ENCODE measurements around the gene IDI1.

IDI1 gene

GRCh38 chr10:1044964-1045363 lies 4.0 kb downstream of the IDI1 start:
- Histone ChIP-seq H2AFZ (ENCODE audit: low read depth) (no peak overlapping the region), H3K36me3 (ENCODE audit: insufficient read depth) (peaks cover 32% of the 10 kb centered on the region; the same call in 1 of the 2 replicates), H4K20me1 (ENCODE audit: insufficient read depth) (0 out of 2 replicates have a peak, but pooled peaks cover 8% of the 10 kb centered on the region), H3K27me3 (ENCODE audit: insufficient read depth, low read depth) (no peaks in the 10 kb centered on the region), H3K27ac (no peak overlapping the region), H3K79me2 (ENCODE audit: insufficient read depth, low read depth) (peaks cover 41% of the 10 kb centered on the region), H3K9ac (no peak overlapping the region), H3K4me2 (no peak overlapping the region), H3K4me1 (ENCODE audit: low read depth, poor library complexity, severe bottlenecking) (peaks cover 5% of the 10 kb centered on the region), H3K4me3 (IDR thresholded peaks at IDR 0.05; ENCODE audit: insufficient read depth, low read depth, low read length) (no peak overlapping the region)
- TF ChIP-seq, protein P1, sequence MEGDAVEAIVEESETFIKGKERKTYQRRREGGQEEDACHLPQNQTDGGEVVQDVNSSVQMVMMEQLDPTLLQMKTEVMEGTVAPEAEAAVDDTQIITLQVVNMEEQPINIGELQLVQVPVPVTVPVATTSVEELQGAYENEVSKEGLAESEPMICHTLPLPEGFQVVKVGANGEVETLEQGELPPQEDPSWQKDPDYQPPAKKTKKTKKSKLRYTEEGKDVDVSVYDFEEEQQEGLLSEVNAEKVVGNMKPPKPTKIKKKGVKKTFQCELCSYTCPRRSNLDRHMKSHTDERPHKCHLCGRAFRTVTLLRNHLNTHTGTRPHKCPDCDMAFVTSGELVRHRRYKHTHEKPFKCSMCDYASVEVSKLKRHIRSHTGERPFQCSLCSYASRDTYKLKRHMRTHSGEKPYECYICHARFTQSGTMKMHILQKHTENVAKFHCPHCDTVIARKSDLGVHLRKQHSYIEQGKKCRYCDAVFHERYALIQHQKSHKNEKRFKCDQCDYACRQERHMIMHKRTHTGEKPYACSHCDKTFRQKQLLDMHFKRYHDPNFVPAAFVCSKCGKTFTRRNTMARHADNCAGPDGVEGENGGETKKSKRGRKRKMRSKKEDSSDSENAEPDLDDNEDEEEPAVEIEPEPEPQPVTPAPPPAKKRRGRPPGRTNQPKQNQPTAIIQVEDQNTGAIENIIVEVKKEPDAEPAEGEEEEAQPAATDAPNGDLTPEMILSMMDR (conservative IDR thresholded peaks at IDR 0.05; ENCODE audit: low read depth, low read length) = no peak

- TF ChIP-seq, protein P1 (conservative IDR thresholded peaks at IDR 0.05; ENCODE audit: low read depth, low read length) = no peak
- H3K4me2 ChIP-seq = no peak overlapping the region
- no peak overlapping the region for H2AFZ ChIP-seq (ENCODE audit: low read depth)
- peaks cover 38% of the 10 kb centered on the region for H3K79me2 ChIP-seq (ENCODE audit: insufficient read depth, low read depth)
- H3K27ac ChIP-seq = no peak overlapping the region
- H3K27me3 ChIP-seq (ENCODE audit: insufficient read depth, low read depth) = no peaks in the 10 kb centered on the region
- H3K9ac ChIP-seq = no peak overlapping the region
- peaks cover 5% of the 10 kb centered on the region for H3K4me1 ChIP-seq (ENCODE audit: low read depth, poor library complexity, severe bottlenecking)
- no peak overlapping the region for H3K4me3 ChIP-seq (IDR thresholded peaks at IDR 0.05; ENCODE audit: insufficient read depth, low read depth, low read length)
- H3K36me3 ChIP-seq (ENCODE audit: insufficient read depth) = peaks cover 39% of the 10 kb centered on the region; the same call in 1 of the 2 replicates
- 0 out of 2 replicates have a peak, but pooled peaks cover 8% of the 10 kb centered on the region for H4K20me1 ChIP-seq (ENCODE audit: insufficient read depth)
Measured at GRCh38 chr10:1044146-1044545, 4.8 kb downstream of the IDI1 start.

DNA sequence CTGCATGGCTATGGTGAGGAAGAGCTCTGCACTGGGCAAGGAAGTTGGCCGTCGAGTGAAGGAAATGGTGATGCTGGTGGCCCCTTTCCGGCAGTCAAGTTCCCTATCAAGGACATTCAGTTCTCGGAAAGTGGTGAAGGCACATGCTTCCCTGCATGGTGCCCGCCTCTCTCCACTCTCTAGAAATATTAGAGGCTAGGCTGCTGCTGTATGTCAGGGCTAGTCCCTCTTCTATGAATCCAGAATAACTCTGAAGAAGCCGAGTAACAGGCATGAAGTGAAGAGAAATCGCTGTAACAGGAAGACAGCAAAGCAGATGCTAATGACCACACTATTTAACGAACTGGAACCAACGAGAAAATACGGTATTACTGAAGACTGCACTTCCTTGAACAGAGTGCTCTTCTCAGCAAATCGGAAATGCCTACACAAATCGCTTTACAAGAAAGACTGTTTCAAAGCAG lies 5.4 kb downstream of the IDI1 start:
- H3K9ac ChIP-seq = no peak overlapping the region
- peaks cover 37% of the 10 kb centered on the region for H3K79me2 ChIP-seq (ENCODE audit: insufficient read depth, low read depth)
- H3K27ac ChIP-seq = no peak overlapping the region
- 0 out of 2 replicates have a peak, but pooled peaks cover 8% of the 10 kb centered on the region for H4K20me1 ChIP-seq (ENCODE audit: insufficient read depth)
- H3K4me3 ChIP-seq (IDR thresholded peaks at IDR 0.05; ENCODE audit: insufficient read depth, low read depth, low read length) = no peak overlapping the region
- H3K4me2 ChIP-seq = no peak overlapping the region
- TF ChIP-seq, protein P1 (conservative IDR thresholded peaks at IDR 0.05; ENCODE audit: low read depth, low read length) = no peak
- H3K36me3 ChIP-seq (ENCODE audit: insufficient read depth) = peaks cover 39% of the 10 kb centered on the region; the same call in 1 of the 2 replicates
- peaks cover 5% of the 10 kb centered on the region for H3K4me1 ChIP-seq (ENCODE audit: low read depth, poor library complexity, severe bottlenecking)
- H3K27me3 ChIP-seq (ENCODE audit: insufficient read depth, low read depth) = no peaks in the 10 kb centered on the region
- no peak overlapping the region for H2AFZ ChIP-seq (ENCODE audit: low read depth)

GRCh38 chr10:1041514-1041913 lies 7.4 kb downstream of the IDI1 start:
- peaks cover 25% of the 10 kb centered on the region for H3K79me2 ChIP-seq (ENCODE audit: insufficient read depth, low read depth)
- H3K4me1 ChIP-seq (ENCODE audit: low read depth, poor library complexity, severe bottlenecking) = no peaks in the 10 kb centered on the region
- 0 out of 2 replicates have a peak, but pooled peaks cover 8% of the 10 kb centered on the region for H4K20me1 ChIP-seq (ENCODE audit: insufficient read depth)
- no peak overlapping the region for H3K4me3 ChIP-seq (IDR thresholded peaks at IDR 0.05; ENCODE audit: insufficient read depth, low read depth, low read length)
- TF ChIP-seq, protein P1 (conservative IDR thresholded peaks at IDR 0.05; ENCODE audit: low read depth, low read length) = no peak
- H3K9ac ChIP-seq = no peak overlapping the region
- H3K27me3 ChIP-seq (ENCODE audit: insufficient read depth, low read depth) = no peaks in the 10 kb centered on the region
- no peak overlapping the region for H3K27ac ChIP-seq
- no peak overlapping the region for H2AFZ ChIP-seq (ENCODE audit: low read depth)
- peaks cover 39% of the 10 kb centered on the region; the same call in 1 of the 2 replicates for H3K36me3 ChIP-seq (ENCODE audit: insufficient read depth)
- H3K4me2 ChIP-seq = no peak overlapping the region
